HepG2 (cell line): ENCODE data around the gene SEMA3B. TPM values are rescaled to one million over a fixed set of nuclear protein-coding genes. Genes with fewer than 3 reads are reported as not detected.
A peak's percentile ranks its signal among the peaks of the same experiment; 100 is the strongest.

Experiments
- ATAC-seq: fragments of 200-7000 bp; cut with Tn5 transposase; 3 replicates; pipeline ENCODE4 v1.9.1; 2020; ENCODE audit warnings: mild to moderate bottlenecking, moderate library complexity
- BruUV-seq: library from RNA; stranded (reverse); fragments of 400-500 nt; replicated peaks from 2 replicates; lab custom pipeline; 2021; lab: Mats Ljungman, UMichigan
- CTCF ChIA-PET: fragments of 300-600 bp; formaldehyde crosslinking; extraction: SDS; loops from one replicate; lab custom pipeline; 2021; ENCODE audit warnings: low total read pairs, inconsistent platforms, low intra/inter-chr PET ratio; lab: Yijun Ruan, JAX
- POLR2A ChIA-PET: fragments of 350-600 bp; sonication (Branson Sonifier 250); formaldehyde crosslinking; loops from one replicate; lab custom pipeline; 2020; ENCODE audit warnings: antibody characterized with exemption, inconsistent platforms; lab: Yijun Ruan, JAX
- DNase-seq: peaks from one replicate; pipeline ENCODE4 v3.0.0-alpha.2; 2015; ENCODE audit warnings: low spot score
- FAIRE-seq: peaks from 3 replicates; lab custom pipeline; 2011; peaks lifted over from hg19 to GRCh38; lab: Jason Lieb, UNC
- H2AFZ ChIP-seq: one replicate; pipeline ENCODE4 v1.6.1; 2011; ENCODE audit warnings: low read length, inconsistent platforms
- H3K27ac ChIP-seq: fragments of 300-600 bp; 3 replicates; pipeline ENCODE4 v1.8.0; 2011; ENCODE audit warnings: mixed run types, mild to moderate bottlenecking, mixed read lengths, low read length, inconsistent platforms; ENCODE audit not compliant: insufficient read depth; ENCODE audit errors: extremely low read length
- H3K27me3 ChIP-seq, 2 experiments: fragments of 200-600 bp in 1 of 2; 2 replicates in 1 of 2; 3 replicates in 1 of 2; pipeline versions ENCODE4 v1.6.0 to v1.8.0; 2011; ENCODE audit warnings: low read length in 2 of 2, mild to moderate bottlenecking in 2 of 2, moderate library complexity in 2 of 2, inconsistent platforms in 1 of 2; ENCODE audit not compliant: insufficient read depth in 2 of 2, control insufficient read depth in 1 of 2
- H3K36me3 ChIP-seq, 2 experiments: fragments of 200-600 bp in 1 of 2; replicated peaks in 1 of 2; 2 replicates in 1 of 2; 3 replicates in 1 of 2; pipeline versions ENCODE4 v1.5.1 to v1.8.0; 2011; ENCODE audit warnings: low read length in 2 of 2, inconsistent platforms in 1 of 2; ENCODE audit not compliant: insufficient read depth in 2 of 2, control insufficient read depth in 1 of 2
- H3K4me1 ChIP-seq: 2 replicates; pipeline ENCODE4 v1.5.1; 2012; ENCODE audit warnings: low read length, inconsistent platforms; ENCODE audit not compliant: insufficient read depth
- H3K4me2 ChIP-seq: 2 replicates; pipeline ENCODE4 v1.6.0; 2011; ENCODE audit warnings: low read depth, low read length, inconsistent platforms
- H3K4me3 ChIP-seq, 3 experiments: fragments of 200-600 bp in 1 of 3; sonication (generic), shearing (Covaris generic) in 1 of 3; replicated peaks in 1 of 3; 2 replicates each; pipeline ENCODE4 v1.5.1; 2011 to 2016; ENCODE audit warnings: low read length in 3 of 3, inconsistent platforms in 2 of 3, low read depth in 2 of 3, mild to moderate bottlenecking in 2 of 3, control low read depth in 1 of 3, mixed read lengths in 1 of 3; ENCODE audit not compliant: insufficient read depth in 1 of 3
- H3K79me2 ChIP-seq: one replicate; pipeline ENCODE4 v1.6.1; 2011; ENCODE audit warnings: low read length, inconsistent platforms; ENCODE audit not compliant: insufficient read depth
- H3K9ac ChIP-seq: 2 replicates; pipeline ENCODE4 v1.6.0; 2011; ENCODE audit warnings: mild to moderate bottlenecking, low read depth, low read length, inconsistent platforms; ENCODE audit not compliant: insufficient read depth
- H3K9me3 ChIP-seq: 2 replicates; pipeline ENCODE4 v1.5.1; 2012; ENCODE audit warnings: mild to moderate bottlenecking, low read length
- H4K20me1 ChIP-seq: 2 replicates; pipeline ENCODE4 v1.6.0; 2011; ENCODE audit warnings: inconsistent platforms, mild to moderate bottlenecking, low read length, moderate library complexity; ENCODE audit not compliant: insufficient read depth
- IRF2 ChIP-seq: IDR thresholded peaks from 2 replicates; pipeline ENCODE4 v1.6.1; 2018; ENCODE audit warnings: missing genetic modification reagents, missing compliant biosample characterization
- NFKBIZ ChIP-seq: IDR thresholded peaks from 2 replicates; pipeline ENCODE4 v1.6.1; 2018; ENCODE audit warnings: missing genetic modification reagents, missing compliant biosample characterization
- PAXIP1 ChIP-seq: sonication (generic); formaldehyde crosslinking; conservative IDR thresholded peaks from 2 replicates; pipeline ENCODE4 v1.4.0; 2020; ENCODE audit warnings: mild to moderate bottlenecking, missing genetic modification reagents, moderate library complexity
- SRY ChIP-seq: sonication (generic); formaldehyde crosslinking; IDR thresholded peaks from 2 replicates; pipeline ENCODE4 v1.8.0; 2022; ENCODE audit warnings: mild to moderate bottlenecking, missing genetic modification reagents
- TFE3 ChIP-seq: IDR thresholded peaks from 2 replicates; pipeline ENCODE4 v1.6.1; 2016
- ZNF530 ChIP-seq: sonication (generic); formaldehyde crosslinking; IDR thresholded peaks from 2 replicates; pipeline ENCODE4 v1.5.0; 2020; ENCODE audit warnings: low read depth, mild to moderate bottlenecking, missing genetic modification reagents
- ZSCAN22 ChIP-seq: sonication (generic); formaldehyde crosslinking; IDR thresholded peaks from 2 replicates; pipeline ENCODE4 v1.4.0; 2020; ENCODE audit warnings: mild to moderate bottlenecking, missing genetic modification reagents
- WGBS: methylation state at CpG from one replicate; pipeline ENCODE4 v1.1.6; 2017; ENCODE audit warnings: low lambda C conversion rate; 5-methylcytosine and 5-hydroxymethylcytosine counted together
- in situ Hi-C: cut with HindIII; loops from 2 replicates; pipeline ENCODE4 v1.10.0; 2017; ENCODE audit warnings: low pct_unique_long_range_greater_than_20kb; ENCODE audit not compliant: extremely low pct_ligation_motif_present
- intact Hi-C: fragments of 100-400 bp; cut with micrococcal nuclease; formaldehyde crosslinking; loops from one replicate; pipeline ENCODE4 v1.10.0; 2022; ENCODE audit not compliant: unreplicated experiment
- polyA plus RNA-seq, 8 experiments: library from polyadenylated mRNA; depleted of rRNA in 3 of 8; stranded (reverse) in 7 of 8; unstranded in 1 of 8; fragments of >200 nt; fragmentation: Illumina TruSeq in 4 of 8; extraction: Trizol in 4 of 8; gene quantifications; 2 replicates each; pipeline versions ENCODE4 v1.2.1 to v1.2.3, GENCODE V29; 2011 to 2016; ENCODE audit warnings: low read depth in 4 of 8, missing spikeins in 1 of 8, mixed read lengths in 1 of 8; ENCODE audit not compliant: insufficient read depth in 1 of 8
- total RNA-seq, 5 experiments: library from RNA; depleted of rRNA; stranded (reverse); fragments of >200 nt; fragmentation: Illumina TruSeq; extraction: Trizol; gene quantifications; 2 replicates each; pipeline ENCODE4 v1.2.3, GENCODE V29; 2016; ENCODE audit warnings: low read depth in 1 of 5
- TF ChIP-seq, protein P1 (sequence below): fragments of 450-650 bp; IDR thresholded peaks from 2 replicates; pipeline ENCODE4 v1.6.1; 2016
- TF ChIP-seq, protein P2 (sequence below): sonication (generic); formaldehyde crosslinking; IDR thresholded peaks from 2 replicates; pipeline ENCODE4 v1.5.0; 2020; ENCODE audit warnings: mild to moderate bottlenecking, missing genetic modification reagents, moderate library complexity
- TF ChIP-seq, protein P3 (sequence below): sonication (generic); formaldehyde crosslinking; IDR thresholded peaks from 2 replicates; pipeline ENCODE4 v1.4.0; 2020; ENCODE audit warnings: mild to moderate bottlenecking, missing genetic modification reagents

Gene SEMA3B
- total and polyA plus RNA-seq, 2 of the 13 experiments (the other 11 are each of a cell fraction or from before 2014, with no cell fraction given): 93.2 to 158 TPM

DNA sequence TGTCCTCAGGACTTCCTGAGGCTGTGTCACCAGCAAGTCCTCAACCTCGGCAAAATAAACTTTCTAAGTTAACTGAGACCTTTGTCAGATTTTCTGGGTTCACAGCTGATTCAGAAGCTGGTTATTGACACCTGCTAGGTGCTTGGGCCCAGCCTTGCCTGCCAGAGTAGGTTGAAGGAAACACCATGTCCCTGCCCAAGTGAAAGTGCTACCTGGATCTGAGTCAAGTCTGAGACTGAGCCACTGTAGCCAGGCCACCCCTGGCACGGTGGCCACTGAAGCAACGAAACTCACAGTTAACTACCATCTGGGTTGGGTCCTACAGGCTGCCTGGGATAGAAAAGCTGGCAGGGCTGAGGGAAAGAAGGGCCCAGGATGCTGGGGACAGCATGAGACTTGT is 45.4 kb downstream of the SEMA3B start:
- DNase-seq (no peak), ATAC-seq (no peak; the same call in 2 of the 3 replicates), FAIRE-seq (no peak)
- ChIA-PET CTCF (no interaction called here), POLR2A (interaction anchor here (0.8 to 13.0 kb wide), 5 partner anchors 14 to 111 kb away, joined by 3 to 222 read pairs (median 3); partner anchors contain the start of genes GNAI2, HYAL1, HYAL3 and LSMEM2)
- Histone ChIP-seq H3K9ac (no peak overlapping the region), H3K4me1 (peaks cover 42% of the 10 kb centered on the region), H3K4me3 (no peak overlapping the region), H3K9me3 (no peaks in the 10 kb centered on the region), H3K4me2 (no peak overlapping the region), H3K36me3 (peaks cover 16 to 29% of the 10 kb centered on the region in 2 experiments), H4K20me1 (no peaks in the 10 kb centered on the region), H3K27ac (peak overlapping the region; percentile 27), H3K79me2 (peaks cover 10% of the 10 kb centered on the region), H2AFZ (no peak overlapping the region), H3K27me3 (no peaks in the 10 kb centered on the region)
- intact Hi-C loops: no loop called here
- TF ChIP-seq PAXIP1 (no peak), NFKBIZ (CRISPR knock-in tag) (no peak), ZSCAN22 (CRISPR knock-in tag) (no peak), ZNF530 (CRISPR knock-in tag) (no peak), IRF2 (CRISPR knock-in tag) (no peak), TFE3 (CRISPR knock-in tag) (no peak), SRY (CRISPR knock-in tag) (no peak)
- TF ChIP-seq, protein P1, sequence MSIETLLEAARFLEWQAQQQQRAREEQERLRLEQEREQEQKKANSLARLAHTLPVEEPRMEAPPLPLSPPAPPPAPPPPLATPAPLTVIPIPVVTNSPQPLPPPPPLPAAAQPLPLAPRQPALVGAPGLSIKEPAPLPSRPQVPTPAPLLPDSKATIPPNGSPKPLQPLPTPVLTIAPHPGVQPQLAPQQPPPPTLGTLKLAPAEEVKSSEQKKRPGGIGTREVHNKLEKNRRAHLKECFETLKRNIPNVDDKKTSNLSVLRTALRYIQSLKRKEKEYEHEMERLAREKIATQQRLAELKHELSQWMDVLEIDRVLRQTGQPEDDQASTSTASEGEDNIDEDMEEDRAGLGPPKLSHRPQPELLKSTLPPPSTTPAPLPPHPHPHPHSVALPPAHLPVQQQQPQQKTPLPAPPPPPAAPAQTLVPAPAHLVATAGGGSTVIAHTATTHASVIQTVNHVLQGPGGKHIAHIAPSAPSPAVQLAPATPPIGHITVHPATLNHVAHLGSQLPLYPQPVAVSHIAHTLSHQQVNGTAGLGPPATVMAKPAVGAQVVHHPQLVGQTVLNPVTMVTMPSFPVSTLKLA: no peak
- TF ChIP-seq, protein P2, sequence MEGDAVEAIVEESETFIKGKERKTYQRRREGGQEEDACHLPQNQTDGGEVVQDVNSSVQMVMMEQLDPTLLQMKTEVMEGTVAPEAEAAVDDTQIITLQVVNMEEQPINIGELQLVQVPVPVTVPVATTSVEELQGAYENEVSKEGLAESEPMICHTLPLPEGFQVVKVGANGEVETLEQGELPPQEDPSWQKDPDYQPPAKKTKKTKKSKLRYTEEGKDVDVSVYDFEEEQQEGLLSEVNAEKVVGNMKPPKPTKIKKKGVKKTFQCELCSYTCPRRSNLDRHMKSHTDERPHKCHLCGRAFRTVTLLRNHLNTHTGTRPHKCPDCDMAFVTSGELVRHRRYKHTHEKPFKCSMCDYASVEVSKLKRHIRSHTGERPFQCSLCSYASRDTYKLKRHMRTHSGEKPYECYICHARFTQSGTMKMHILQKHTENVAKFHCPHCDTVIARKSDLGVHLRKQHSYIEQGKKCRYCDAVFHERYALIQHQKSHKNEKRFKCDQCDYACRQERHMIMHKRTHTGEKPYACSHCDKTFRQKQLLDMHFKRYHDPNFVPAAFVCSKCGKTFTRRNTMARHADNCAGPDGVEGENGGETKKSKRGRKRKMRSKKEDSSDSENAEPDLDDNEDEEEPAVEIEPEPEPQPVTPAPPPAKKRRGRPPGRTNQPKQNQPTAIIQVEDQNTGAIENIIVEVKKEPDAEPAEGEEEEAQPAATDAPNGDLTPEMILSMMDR (CRISPR knock-in tag): no peak
- TF ChIP-seq, protein P3, sequence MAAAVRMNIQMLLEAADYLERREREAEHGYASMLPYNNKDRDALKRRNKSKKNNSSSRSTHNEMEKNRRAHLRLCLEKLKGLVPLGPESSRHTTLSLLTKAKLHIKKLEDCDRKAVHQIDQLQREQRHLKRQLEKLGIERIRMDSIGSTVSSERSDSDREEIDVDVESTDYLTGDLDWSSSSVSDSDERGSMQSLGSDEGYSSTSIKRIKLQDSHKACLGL (CRISPR knock-in tag): no peak
- no TSS peak for BruUV-seq
- WGBS: 85% methylated on average over 3 of the region's 3 CpGs
- in situ Hi-C loops: no loop called here
